GM10847 (cell line): ENCODE measurements around the gene RHEB.

Experiments
- POLR2A ChIP-seq: IDR thresholded peaks from 2 replicates; pipeline ENCODE4 v1.6.1; 2011; ENCODE audit not compliant: insufficient read length; ENCODE audit errors: extremely low read depth

RHEB gene

DNA sequence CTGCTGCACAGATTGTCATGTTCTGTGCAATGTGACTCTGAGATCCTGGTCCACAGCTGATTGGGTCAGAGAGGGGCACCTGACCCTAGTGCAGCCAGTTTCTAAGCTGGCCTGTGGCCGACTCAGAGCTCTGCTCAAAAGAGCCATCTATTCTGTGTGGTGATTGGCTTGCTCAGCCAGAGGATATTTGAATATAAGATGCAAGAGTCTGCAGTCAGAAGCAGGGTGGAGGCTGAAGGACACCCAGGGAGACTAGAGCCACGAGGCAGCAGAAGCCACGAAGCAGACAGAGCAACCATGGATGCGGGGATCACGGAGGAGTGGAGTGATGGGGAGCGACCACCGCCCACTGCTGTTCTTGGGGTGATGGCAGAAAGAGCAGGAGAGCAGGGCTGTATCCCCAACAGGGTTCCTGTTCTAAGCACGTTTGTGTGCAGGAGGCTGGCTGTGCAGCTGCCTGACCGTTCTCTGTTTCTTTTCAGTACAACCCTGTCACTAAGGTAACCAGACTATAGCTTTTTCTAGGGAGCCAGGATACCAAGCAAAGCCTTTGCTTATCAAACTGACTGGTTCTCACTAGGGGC, 19.5 kb upstream of the RHEB start:
- TF ChIP-seq POLR2A = no peak

DNA sequence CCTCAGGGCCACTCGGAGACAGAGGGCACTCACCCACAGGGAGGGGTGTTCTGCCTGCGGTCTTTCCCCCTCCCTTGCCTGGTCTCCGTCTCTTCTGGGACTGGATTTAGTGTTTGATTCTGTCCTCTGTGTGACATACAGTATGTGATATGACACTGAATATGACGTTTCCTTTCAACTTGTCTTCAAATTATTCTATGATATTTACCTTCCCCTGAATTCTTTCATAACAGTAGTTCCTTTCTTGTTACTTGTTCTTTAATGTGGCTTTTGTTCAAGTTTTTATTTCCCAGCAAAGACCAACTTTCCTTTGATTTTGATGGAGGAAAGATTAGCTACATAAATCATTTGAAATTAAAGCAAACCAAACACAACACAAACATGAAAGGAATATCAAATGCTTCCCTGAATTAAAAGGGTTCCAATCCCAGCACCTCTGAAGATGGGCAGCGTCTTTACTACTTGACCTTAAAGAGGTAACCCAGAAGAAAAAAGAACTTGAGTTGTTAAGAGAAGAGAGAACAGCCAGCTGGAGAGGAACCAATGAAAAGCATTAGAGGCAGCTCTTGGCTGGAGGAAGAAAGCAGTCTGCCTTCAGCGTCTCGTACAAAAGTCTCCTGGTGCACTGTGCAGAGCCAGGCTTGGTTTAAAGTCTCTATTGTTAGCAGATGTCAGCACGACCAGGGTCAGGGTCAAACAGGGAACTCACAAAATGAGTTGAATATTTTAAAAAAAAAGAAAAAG, 18.3 kb upstream of the RHEB start:
- TF ChIP-seq POLR2A = no peak

DNA sequence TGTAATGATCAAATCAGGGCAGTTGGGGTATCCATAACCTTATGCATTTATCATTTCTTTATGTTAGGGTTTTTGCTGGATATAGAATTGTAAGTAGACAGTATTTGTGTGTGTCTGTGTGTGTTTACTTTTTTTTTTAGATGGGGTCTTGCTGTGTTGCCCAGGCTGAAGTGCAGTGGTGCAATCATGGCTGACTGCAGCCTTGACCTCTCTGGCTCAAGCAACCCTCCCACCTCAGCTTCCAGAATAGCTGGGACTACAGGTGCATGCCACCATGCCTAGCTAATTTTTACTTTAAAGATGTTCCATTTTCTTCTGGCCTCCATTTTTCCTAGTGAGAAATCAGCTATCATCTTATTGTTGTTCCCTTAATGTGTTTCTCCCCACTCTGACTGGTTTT, 10.1 kb upstream of the RHEB start:
- no peak for TF ChIP-seq POLR2A

DNA sequence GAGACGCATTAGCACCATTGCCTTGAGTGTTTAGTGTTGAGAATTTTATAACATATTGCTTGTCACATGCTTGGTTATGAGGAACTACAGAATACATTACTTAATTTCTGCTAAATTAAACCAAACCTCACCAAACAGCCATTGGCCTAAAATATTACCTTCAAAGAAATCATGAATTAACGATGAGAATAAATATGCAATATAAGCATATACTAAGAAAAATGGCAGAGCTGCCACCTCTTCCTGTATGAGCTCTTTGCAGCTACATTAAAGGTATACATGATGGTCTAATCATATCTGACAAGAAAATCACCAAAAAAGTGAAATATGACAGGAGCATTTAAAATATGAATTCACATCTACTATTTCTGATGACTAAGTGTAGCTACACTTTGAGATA, 5.2 kb upstream of the RHEB start:
- TF ChIP-seq POLR2A = no peak

DNA sequence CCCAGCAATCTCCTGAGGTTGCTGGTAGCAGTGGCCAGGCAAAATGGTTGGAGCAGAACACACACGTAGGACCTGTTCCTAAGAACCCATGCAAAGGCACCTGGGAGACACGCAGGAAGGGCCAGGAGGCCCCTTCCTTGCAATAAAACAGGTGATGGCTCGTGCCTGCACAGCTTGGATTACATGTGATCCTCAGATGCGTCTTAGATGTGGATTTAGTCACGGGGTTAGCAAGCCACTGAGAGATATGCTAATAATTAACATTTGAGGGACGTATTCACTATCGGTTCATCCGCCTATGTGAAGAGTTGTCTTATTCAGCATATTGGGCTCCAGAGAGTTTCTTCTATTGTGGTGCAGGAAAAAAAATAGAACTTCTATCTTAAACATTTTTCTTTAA, 4.6 kb upstream of the RHEB start:
- TF ChIP-seq POLR2A = no peak

DNA sequence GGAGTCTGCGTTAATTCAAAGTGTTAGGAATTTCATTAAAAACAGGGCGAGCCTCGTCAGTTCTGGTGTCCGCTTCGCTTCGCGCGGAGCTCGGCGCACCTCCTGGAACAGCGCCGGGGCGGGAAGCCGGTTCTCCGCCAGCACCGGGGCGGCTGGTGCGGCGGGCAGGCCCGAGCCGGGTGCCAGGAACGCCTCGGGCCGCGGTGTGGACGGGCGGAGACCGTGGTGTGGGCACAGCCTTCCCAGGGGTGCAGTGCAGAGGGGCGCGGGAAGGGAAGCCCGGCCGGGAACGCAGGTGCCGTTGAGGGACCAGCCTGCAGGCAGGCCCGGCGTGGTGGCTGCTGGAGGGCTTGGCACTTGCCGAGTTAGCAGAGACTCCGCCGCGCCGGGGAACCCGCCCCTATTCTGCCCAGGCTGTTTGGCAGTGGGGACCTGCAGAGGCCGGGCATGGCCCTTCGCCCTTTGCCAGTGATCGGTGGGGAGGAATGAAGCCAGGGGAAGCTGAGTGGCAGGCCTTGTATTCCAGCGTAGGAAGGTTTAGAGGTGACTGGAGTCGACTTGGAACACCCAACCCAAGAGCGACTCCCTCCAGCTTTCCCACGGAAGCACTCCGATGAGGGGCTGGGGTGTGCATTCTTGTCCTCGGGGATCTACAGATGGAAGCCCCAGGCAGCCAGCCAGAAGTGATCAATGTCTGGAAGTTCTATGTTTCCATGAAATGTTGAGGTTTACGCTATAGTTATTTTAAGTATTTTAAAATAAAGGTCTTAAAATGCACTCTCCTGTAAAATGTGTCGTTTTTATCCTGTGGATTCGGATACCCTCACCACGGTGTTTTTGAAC, 945 bp upstream of the RHEB start:
- no peak for TF ChIP-seq POLR2A

DNA sequence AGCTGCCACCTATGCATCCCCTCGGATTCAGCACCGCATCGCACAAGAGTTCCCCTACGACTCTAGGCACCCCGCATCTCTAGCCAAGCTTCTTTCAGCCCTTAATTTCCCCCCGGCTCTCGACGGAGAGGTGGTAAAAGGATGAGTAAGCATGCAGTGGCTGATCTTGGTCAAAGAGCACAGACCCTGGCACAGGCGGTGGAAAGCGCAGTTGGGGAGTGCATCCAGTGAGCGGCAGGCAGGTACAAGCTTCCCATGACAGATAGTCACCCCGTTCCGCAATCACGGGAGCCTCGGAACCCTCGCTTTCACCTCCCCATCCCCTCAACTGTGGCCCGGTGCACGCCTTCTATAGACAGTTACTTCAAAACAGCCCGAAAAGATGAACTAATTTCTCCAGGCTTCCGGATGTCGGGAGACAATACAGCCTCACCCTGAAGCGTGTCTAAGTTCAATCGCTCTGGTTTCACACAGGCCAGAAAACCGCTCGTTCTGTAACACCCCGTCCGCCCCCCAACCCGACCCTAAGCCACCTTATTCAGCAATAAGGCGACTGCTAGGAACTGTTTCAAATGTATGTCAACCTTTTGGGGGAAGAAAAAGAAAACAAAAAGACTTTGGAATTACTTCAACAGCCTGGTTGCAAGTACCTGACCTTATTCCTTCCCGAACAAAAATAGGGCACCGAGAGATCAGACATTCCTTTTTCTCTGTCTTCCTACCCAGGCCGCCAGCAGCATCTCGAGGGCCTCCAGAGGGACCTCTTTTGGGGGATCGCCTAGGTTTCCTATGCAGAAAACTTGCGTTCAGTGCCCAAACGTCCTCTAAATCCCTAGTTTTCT, 1.4 kb downstream of the RHEB start:
- no peak for TF ChIP-seq POLR2A

DNA sequence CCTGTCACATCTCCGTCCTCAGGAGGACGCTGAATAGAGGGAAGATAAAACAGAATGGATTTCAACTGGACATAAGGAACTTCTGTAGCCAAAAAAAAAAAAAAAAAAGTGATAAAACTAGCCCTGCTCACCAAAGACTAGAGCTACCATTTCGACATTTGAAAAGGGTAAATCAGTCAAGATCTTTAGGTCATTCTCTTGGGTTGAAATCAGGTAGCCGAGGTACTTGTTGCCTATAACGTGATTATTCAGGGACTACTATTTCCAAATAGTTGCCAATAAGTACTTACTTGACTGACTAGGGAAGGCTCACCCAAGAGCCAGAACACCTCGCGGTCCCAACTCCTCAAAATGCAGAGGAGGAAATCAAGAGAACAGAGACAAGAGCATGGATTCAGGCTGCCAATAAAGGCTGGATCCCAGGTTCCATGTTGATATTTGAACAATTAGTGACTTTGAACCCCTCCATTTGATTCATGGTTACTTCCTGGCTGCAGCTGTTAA, 2.0 kb downstream of the RHEB start:
- TF ChIP-seq POLR2A = no peak

DNA sequence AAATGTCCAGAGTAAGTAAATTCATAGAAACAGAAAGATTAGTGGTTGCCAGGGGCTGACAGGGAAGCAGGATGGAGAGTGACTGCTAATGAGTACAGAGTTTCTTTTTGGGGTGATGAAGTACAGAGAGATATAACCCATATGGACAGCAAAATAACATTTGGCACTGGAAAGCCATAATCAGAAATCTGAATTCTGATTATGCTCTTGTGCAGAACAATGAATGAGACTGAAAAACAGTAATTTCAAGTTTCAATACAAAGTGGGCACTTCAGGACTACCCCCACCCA, 4.5 kb downstream of the RHEB start:
- TF ChIP-seq POLR2A = no peak

DNA sequence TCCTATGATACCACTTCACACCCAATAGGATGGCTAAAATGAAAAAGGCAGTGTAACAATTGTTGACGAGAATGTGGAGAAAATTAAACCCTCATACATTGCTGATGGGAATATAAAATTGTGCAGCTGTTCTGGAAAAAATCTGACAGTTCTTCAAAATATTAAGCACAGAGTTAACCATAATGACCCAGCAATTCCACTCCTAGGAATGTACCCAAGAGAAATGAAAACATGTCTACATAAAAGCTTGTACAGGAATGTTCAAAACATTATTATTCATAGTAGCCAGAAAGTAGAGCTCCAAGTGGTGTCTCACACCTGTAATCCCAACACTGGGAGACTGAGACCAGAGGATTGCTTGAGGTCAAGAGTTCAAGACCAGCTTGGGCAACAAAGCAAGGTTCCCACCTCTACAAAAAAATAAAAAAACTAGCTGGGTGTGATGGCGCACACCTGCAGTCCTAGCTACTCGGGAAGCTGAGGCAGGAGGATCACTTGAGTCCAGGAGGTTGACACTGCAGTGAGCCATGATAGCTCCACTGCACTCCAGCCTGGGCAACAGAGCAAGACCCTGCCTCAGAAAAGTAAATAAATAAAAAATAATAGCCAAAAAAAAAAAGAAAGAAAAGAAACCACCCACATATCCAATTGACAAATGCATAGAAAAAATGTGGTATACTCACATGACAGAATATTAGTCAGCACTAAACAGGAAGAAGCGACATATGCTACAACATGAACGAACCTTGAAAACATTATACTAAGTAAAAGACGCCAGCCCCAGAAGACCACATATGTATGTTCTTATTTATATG, 5.0 kb downstream of the RHEB start:
- TF ChIP-seq POLR2A = no peak

DNA sequence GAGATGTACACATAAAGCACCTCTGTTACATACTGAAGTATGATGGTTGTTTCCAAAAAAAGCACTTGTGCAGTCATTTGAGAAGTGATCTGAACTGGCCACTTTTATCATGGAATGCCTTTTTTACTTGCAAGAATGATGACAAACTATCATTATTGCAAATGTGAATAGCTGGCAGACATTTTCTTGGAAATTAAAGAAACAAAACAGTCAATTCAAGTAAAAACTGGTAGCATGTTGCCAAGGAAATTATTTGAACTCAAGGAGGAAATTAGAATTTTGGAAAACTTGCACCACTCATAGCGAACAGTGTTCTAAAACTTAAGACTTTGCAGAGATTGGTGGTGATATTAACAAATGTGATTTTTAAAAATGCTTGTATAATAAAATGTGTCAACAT, 6.6 kb downstream of the RHEB start:
- TF ChIP-seq POLR2A = no peak

DNA sequence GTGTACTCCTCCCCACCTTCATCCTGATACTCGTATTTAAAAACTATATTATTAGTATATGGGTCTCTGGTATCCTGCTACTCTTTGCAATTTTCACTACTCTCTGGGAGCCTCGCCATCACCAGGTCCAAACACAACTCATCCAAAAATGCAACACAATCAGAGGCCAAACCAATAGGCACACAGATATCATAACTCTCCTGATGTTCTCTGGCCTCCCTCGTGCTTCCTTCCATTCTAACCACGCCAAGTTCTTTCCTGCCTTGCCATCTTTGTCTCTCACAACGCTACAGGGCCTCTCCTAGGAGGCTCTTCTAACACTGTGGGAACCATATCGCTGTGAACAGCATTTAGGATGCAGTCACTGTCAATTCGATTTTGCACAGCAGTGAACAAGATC, 7.3 kb downstream of the RHEB start:
- TF ChIP-seq POLR2A = no peak

DNA sequence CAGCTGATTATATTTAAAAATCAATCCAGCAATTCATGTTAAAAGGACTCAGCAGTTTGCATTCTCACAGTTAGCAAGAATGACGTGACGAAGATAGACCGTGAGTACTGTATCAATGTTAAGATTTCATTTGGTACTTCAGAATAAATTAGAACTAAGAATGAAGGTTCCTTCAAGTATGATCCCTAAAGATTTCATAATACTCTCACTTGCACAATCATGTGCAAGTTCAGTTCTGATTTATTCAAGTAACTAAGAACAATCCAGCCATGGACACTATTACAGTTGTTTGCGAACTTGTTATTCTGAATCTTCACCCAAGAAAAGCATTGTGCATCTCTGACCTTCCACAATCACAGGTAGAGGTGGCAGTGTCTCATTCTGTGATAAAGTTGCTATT, 7.7 kb downstream of the RHEB start:
- TF ChIP-seq POLR2A = no peak

DNA sequence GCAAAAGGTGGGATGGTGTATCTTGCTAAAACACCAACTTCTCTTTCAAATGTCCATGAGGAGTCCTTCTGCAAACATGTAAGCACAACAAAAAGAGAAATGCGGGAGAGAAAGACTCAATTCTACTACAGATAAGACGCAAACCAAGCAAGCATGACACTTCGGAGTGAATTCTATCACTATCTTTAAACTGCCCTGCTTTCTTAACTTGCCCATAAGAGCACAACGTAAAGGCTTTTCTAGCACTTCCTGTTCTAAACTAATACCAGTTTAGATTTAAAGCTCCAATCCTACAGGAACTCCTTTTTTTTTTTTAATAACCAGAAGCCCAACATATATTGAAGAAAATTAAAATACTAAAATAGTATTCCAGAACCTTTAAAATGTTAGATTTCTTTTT, 8.4 kb downstream of the RHEB start:
- no peak for TF ChIP-seq POLR2A
